8988T (cell line): ENCODE results near the gene ECI2.
"Not testable (repeated sequence)": the region's sequence is repeated elsewhere in the genome, so short reads cannot be mapped to it uniquely, and the experiment has no call there.

Experiments used
- DNase-seq: peaks from one replicate; pipeline ENCODE4 v3.0.0; 2011

The ECI2 gene

GRCh38 chr6:4138186-4138585 is 2.8 kb upstream of the ECI2 start:
- no peak for DNase-seq

DNA sequence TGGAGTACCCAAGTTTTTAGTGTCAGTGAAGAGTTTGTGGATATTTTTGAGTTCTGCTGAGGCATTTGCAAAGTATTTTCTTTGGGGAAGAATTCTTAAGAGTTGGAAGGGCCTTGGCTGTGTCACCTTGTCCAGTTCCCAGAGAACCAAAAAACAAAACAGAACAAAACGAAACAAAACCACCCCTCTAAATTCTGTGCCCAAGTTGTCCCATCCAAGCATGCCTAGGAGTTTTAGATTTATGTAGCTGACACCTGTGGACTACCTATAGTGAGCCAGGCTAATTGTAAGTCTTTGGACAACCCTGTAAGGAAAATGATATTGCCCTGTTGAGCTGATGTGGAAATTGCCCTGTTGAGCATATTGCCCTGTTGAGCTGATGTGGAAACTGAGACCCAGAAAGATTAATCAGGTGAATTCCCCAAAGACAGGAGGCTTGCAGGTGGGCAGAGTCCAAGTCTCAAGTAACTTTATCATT is 1.0 kb upstream of the ECI2 start:
- no peak for DNase-seq

DNA sequence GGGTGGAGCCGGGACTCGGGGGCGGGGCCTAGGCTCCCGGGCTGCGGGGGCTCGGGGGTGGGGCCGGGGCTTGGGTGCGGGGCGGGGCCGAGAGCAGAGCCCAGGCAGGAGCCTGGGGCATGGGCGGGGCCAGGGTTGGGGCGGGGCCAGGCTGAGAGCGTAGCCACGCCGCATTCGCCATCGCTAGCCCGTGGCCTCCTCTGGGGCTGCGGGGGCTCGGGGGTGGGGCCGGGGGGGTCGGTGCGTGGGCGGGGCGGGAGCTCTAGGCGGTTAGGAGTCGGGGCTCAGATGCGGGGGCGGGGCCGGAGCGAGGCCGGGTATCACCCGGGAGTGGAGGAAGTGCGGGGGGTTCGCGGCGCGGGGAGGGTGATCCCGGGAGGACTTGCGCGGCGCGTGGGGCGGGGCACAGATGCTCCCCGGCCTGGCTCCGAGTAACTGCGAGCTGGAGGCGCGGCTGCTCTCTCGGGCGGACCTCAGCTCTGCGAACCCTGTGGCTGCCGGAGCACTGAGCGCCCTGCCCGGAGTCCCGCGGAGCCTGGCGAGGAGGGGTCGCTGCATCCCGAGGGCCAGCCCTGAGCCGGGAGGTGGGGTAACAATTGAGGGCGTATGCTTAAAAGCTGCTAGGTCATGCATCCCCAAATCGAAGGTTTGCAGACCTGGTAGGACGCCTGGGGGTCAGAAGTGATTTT is 434 bp upstream of the ECI2 start:
- peak; percentile 80 for DNase-seq

DNA sequence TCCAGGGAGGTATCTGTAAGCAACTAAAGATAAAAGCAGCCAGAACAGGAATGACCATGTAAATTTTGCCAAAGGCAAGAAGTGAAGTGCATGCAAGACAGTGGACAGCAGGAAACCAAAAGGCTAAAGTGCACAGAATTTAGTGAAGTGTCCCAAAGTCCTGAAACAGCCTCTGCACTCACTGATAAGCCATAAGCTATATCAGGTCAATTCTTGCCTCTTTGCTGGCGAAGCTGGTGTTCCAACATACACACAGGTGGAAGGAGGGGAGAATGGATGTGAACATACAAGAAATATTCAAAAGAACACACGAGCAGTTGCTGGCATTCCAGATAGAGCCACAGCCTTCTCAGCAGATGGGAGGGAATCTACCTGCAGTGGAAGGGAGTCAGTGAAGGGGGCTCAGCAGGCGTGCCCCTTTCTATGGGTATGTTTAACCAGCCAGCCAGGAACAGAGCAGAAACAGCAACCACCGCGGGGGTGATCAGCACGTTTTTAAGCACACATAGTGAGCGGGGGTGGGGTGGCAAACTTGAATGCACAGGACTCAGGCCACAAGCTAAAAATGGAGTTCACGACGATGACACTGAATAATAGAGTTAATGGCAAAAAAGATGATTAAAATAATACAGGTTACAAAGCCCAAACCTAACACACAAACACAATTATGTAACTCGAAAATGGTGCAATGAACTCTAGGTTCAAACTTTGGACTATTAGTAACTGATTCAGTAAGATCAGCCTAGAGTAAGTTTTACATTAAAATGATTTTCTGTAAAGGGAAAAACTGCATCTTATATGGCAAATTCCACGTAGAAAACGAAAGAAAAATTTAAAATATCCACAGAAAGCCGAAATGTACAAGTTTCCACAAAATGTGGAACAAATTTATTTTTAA is 1.2 kb downstream of the ECI2 start:
- DNase-seq, result peak; percentile 13

DNA sequence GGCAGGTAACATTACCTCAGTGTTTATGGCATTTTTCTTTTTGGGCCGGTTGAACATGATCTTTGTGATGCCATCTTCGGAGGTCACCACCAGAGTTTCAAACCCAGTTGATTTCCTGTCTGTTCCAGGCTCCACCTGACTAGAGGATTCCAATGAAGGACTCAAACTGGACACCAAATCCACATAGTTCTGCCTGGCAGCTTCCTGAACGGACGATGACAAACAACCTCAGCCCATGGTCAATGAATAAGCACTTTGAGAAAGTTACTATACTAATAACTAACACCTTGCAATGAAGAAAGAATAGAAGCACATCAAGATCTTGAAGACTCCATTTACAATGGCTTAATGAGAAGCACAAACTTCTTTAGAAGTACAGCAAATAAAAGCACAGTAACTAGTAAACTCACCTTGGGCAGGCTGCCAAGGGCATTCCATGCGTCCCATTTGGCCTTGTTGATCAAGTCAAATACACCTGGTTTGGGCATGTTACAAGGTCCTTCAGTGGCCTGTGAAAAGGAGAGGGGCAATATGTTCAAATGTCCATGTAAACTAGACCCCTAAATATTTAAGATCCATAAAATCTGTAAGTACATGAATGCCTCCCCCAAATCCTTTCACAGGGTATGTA is 4.9 kb downstream of the ECI2 start:
- no peak for DNase-seq

GRCh38 chr6:4129446-4129845 is 5.9 kb downstream of the ECI2 start:
- DNase-seq, result no peak

DNA sequence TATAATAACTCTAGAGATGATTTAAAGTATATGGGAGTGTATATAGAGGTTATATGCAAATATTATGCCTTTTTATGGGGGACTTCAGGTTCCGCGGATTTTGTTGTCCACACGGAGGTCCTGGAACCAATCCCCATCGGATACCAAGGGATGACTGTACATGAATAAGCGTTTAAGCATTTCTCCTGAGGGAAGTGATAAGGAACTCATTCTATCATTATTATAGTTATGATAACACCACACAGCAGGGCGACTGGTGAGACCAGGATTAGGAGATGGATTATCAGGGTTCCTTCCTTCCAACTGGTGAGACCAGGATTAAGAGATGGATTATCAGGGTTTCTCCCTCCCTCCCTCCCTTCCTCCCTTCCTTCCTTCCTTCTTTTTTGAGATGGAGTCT is 6.6 kb downstream of the ECI2 start:
- no peak for DNase-seq

GRCh38 chr6:4128072-4128471 is 7.3 kb downstream of the ECI2 start:
- no peak for DNase-seq

GRCh38 chr6:4125933-4126864 is 9.2 kb downstream of the ECI2 start:
- peak; percentile 40 for DNase-seq

GRCh38 chr6:4125500-4125899 is 9.9 kb downstream of the ECI2 start:
- DNase-seq, result no peak

- DNase-seq, result no peak
Measured at GRCh38 chr6:4124351-4124750, 11.0 kb downstream of the ECI2 start.

DNA sequence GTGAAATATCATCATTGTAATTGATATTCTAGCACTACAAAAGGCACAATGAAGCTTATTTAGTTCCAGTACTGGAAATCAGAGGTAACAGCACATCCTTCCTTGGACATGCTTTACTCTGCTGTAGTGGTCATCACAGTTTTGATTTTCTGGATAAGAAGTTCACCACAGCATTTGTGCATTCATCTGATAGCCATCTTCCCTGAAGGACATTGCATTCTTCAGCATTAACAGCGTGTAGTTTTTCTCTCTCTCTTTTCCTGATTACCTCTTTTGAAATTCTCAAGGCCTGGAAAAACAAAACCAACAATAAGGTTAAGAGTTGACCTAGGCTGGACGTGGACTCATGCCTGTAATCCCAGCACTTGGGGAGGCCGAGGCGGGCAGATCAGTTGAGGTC is 19.6 kb downstream of the ECI2 start:
- no peak for DNase-seq

GRCh38 chr6:4114123-4114522 is 21.3 kb downstream of the ECI2 start:
- DNase-seq, result no peak

DNA sequence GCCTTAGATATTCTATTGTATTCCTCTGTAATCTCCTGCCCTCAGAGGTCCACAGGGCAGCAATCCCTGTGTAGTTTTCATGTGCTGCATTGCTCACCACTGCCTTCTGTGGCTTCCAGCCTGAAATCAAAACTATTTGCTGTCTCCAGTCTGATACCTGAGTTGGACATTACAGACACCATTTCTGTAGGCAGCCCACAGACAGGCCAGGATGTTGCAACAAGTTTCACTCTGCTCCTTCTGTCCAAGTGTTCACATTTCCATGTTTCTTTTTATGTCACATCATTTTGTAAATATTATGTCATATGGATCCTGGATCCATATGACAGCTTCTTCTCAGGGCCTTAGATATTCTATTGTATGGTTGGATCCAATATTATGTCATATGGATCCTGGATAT is 21.7 kb downstream of the ECI2 start:
- no peak for DNase-seq

GRCh38 chr6:4112366-4112765 is 23.0 kb downstream of the ECI2 start:
- no peak for DNase-seq

DNA sequence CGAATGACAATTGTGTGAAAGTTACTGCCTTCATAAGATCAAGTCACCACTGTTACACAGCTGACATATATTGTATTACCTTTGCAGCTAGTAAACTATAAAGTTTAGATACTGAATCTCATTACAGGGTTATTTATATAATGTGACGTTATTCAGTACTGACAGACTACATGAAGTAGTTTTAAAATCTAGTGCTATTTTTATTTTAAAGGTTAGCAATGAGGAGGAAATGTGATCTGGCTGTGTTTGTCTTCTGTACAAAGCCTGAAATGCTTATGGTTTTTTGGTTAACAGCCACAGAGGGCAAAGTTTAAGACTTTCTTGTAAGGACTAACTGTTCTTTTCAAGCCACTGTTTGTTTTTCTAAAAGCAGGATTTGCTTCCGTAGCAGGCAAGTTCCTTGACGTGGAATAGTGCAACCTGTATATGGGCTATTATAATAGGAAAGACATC is 26.0 kb downstream of the ECI2 start:
- DNase-seq, result not testable (repeated sequence)

- no peak for DNase-seq
Measured at GRCh38 chr6:4108561-4109093, 26.7 kb downstream of the ECI2 start.

GRCh38 chr6:4107873-4108272 is 27.5 kb downstream of the ECI2 start:
- no peak for DNase-seq

GRCh38 chr6:4105980-4106536 is 29.3 kb downstream of the ECI2 start:
- no peak for DNase-seq

DNA sequence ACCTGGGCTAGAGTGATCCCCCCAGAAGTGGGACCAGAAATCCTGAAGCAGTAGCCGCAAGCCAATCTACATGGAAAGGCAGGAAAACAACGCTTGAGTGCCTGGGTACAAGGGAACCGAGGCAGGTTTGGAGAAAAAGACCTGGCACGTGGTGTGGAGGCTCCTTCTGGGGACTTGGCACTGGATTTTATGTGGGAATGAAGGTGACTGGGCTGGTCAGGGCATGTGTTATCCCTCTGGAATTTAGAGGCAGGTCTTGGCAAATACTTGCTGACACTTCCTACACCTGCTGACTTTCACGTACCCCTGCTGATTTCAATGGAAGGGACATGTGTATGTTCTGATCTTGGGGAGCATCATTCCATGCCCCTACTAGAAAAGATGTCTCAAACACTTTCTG is 31.4 kb downstream of the ECI2 start:
- peak; percentile 35 for DNase-seq

- DNase-seq, result no peak
Measured at GRCh38 chr6:4102687-4103244, 32.6 kb downstream of the ECI2 start.

- DNase-seq, result no peak
Measured at GRCh38 chr6:4101298-4101697, 34.1 kb downstream of the ECI2 start.
